HG03103 (cell line): ENCODE results near the gene ARVCF.

Experiments
- ATAC-seq: cut with Tn5 transposase; IDR thresholded peaks from one replicate; pipeline ENCODE4 v1.9.1; 2021; ENCODE audit warnings: low read depth; ENCODE audit not compliant: unreplicated experiment

The ARVCF gene

DNA sequence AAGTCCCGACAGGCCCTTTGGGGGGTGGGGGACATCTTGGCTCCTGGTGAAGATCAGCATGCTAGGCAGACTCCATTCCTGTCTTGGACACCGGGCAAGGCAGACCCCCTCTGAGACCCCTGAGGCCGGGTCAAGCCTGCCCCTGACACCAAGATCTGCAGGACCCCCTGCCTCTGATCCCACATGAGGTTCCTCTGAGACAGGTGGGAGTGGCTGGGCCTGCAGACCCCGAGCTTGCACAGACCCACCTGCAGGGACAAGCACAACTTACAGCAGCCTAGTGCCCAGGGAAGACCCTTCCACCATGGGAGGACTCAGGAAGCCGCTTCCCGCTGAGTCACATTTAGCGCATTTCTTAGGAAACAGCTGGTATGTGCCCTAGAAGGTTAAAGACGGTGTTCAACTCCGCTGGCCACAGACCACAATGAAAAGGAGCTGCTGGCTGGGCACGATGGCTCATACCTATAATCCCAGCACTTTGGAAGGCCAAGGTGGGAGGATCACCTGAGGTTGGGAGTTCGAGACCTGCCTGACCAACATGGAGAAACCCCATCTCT, 15.5 kb downstream of the ARVCF start:
- ATAC-seq, result no peak

DNA sequence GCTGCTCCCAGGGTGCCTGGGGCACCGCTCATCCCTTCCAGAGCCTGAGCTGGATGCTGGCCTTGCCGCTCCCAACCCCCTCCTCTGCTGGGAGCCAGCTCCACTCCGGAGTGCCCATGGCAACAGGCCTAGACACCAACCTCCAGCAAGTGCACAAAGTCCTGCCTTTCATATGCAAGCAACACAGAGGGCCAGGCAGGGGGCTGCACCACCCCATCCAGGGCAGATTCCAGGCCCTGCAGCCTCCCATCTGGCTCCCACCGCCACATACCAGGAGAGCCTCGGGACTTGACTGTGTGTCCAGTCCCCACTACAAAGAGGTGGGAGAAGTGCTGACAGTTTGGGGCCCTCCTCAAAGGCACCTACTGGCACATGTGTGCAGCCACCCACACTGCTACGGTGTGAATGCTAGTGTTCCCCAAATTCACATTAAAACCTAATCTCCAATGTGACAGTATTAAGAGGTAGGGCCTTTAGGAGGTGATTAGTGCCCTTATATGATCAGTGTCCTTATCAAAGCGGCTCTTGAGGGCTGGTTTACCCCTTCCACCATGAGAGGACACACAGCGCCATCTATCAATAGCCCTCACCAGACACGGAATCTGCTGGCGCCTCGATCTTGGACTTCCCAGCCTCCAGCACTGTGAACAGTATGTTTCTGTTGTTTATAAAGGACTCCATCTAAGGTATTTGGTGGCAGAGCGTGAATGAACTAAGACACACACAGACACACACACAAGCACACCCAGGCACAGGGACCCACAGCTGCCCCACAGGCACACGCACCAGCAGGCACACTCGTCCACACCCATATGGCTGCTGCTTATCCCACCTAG, 16.2 kb downstream of the ARVCF start:
- no peak for ATAC-seq

DNA sequence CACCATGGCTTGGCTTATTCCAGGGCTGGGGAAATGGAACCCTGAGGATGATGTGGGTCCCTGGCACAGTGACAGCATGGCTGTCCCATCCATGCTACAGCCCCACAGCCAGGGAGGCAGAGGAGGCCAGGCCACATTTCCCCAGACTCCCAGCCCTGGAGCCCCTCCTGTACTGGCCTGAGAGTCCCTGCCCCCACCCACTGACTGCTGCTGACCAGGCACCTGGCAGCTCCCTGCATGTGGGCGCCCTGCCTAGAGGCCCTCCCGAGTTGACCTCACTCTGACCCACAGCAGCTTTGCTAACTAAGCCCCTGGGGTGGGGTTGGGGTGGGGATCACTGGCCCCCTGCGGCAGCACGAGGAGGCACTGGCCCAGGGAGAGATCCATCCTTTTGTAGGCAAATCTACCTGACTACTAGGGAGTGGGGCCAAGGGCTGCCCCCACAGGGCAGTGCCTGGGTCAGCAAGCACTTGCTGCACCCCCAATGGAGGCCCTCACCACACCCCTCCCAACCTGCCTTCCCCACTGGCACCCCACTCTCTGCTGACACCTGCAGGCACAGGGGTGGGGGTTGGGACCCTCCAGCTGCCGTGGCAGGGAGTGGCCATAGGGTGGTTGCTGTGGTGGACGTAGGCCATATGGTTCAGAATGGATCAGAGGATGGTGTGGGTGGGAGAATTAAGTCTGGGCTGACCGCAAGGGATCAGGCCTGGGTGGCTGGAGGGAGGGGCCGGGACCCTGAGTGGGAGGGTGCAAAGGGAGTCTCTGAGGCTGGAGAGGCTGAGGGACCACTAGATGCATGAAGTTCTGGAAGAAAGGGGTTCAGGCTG, 17.4 kb downstream of the ARVCF start:
- no peak for ATAC-seq

DNA sequence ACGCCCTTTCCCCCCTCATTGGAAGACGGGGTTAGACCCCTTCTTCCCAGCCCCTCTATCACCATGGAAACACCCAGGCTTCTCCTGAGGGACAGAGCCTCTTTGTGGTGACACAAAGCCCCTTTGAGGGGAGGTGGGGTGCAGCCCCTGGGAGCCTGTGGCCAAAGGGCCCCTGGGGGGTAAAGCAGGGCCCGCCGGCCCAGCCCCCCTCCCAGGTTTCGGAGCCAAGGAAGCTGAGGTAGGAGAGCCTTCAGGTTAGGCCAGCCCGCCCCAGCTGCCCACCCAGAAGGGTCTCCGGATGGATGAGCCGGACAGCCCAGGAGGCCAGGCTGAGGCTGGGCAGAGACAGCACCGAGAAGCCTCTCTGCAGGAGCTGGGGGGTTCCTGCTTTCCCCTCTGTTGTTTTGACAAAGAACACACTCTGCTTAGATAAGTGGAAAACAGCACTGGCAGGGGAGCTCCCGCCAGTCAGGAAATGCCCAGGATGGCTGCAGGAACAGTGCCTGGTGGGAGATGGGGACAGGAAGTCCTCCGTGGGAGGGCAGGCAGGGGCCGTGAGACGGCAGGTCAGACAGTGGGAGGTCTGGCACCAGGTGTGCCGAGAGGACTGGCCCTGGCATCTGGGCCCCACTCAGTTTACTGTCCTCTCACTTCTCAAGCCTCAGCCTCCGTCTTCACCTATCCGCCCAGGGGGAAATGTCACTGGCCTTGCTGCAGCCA, 18.2 kb downstream of the ARVCF start:
- ATAC-seq, result no peak

DNA sequence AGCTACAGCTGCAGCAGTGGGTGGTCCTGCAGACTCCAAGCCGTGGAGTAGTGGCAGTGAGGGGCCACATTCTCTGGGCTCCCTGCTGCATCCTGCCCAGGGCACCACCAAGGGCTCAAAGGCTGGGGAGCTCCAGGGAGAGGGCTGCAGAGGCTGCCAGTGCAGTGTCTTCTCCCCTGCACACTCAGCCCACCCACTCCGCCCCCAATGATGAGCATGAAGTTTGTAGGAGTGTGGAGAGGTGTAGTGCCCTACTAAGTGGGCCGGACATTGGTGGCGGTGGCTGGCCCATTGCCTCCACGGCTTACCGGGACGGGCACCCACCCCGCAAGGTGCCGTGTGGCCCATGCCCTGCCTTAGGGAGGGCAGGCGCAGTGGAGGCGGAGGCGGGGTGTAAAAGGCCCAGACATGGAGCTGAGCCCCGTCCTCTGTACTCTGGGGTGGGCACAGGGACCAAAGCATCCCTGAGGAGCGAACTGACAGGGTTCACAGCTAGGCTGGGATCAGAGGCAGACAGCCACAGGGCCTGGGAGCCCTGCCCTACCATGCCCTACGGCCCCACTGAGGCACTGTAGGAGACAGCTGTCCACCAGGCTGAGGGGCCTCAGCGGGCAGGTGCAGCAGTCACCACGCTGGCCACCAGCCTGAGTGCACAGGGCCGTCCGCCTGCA, 18.9 kb downstream of the ARVCF start:
- ATAC-seq, result no peak

DNA sequence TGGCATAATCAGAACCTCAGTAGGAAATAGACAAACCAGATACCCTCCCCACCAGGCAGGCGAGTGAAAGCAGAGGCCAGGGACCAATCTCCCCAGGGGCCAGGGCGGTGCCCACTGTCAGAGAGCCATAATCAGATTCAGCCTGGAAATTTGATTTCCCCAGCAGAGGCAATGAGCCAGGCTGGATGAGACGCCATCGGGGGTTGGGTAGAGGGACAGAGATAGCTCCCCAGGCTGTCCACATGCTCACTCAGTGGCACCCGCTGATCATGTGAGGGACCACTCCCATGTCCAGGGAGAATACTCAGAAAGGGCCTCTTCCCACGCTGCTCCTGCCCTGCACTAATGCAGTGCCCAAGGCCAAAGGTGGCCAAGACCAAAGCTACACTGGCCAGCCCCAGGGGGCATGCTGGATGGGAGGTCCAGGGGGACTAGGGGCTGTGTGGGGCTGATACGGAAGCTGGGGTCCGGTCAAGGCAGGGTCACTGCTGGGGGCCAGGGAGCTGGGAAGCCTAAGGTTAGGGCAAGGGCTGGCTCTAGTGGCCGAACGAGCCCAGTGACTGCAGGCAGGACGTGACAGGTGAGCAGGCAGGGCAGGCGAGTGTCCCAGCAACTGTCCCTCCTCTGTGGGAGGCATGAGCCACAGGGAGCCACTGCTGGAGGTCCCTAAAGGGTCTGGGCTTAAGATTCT, 19.8 kb downstream of the ARVCF start:
- ATAC-seq, result no peak

DNA sequence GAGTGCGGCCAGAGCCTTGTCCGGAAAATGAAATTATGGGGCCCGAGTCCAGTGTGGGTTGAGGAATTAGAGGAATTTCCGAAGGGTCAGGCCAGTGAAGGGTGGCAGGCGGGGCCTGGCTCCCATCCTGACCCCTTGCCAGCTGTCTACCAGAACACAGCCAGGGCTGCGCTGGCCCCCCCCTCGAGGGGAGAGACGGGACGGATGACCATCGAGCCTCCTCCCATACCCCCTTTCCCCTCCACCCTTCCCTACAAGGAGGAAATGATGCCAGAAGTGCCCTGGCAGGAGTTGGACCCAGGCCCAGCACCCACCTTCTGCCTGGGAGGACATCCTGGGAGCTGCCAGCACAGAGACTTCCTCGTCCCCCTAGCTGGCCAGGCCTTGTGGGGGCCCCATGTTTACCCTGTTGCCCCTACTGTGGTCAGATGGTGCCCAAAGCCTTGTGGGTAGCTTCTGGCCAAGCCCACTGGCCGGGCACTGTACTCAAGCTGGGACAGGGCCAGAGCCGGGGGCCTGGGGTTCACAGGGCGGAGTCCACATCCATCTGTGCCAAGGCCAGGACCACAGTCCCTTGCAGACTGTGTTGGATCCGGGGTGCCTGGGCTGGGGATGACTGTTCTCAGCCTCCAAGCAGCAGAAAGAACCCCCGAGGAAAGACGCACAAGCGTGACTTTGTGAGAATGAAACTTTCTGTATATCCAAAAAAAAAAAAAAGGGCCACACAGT, 20.8 kb downstream of the ARVCF start:
- no peak for ATAC-seq

DNA sequence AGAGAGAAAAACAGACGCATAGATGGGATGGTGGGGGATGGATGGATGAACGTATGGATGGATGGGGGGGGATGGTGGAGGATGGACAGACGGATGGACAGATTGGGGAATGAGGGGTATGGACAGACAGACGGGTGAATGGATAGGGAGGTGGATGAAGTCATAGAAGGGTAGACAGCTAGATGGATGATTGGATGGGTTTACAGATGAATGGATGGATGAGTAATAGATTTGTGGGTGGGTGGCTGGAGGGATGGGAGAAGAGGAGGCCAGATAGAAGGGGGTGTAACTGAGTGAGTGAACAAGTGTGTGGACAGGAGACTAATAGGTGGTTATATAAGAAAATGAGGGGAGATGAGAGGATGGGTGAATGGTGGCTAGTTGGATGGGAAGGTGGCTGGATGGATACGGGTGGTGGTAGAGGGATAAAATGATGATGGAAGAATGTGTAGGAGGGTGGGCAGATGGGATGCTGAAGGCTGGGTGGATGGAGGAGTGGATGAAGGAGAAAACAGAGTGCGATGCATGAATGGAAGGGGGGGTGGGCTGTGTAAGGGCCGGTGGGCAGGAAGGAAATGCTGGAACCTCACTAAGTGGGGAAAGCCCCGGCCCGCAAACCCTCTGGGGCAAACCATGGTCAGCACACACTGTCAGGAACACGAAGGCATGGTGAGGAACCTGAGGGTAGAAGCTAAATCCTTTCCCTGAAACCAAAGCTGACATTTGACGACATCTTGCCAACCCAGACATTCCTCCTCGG, 21.6 kb downstream of the ARVCF start:
- ATAC-seq, result no peak

DNA sequence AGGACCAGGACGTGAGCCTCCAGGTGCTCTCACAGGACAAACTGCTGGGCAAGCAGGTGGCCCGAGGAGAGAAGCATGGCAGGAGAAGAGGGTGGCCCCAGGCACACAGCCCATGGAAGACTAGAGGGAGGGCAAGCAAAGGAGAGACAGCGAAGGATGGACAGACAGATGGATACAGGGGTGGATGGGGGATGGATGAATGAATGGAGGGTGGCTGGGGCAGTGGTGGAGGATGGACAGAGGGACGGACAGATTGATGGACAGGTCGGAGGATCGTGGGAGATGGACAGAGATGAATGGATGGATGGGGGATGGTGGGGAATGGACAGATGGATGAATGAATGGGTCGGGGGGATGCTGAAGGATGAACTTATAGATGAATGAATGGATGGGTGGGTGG, 22.7 kb downstream of the ARVCF start:
- ATAC-seq, result no peak

DNA sequence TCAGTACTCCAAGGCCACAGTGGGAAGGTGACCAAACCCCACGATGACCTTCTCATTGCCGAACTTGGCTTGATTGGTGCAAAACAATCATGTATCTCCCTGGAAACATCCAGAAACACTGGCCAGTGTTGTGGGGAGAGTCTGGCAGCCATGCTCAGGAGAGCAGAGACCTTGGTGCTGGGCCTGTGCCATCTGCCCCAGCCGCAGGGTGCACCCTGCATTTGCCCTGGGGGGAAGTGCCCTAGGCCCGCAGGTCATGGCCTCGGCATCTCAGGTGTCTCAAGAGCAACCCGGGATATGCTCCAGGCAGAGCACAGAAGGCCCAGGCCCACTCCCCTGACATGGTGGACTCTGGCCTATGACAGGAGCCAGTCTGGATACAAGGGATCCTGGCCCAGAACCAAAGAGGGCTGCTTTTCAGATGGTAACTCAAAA, 23.7 kb downstream of the ARVCF start:
- ATAC-seq, result no peak

DNA sequence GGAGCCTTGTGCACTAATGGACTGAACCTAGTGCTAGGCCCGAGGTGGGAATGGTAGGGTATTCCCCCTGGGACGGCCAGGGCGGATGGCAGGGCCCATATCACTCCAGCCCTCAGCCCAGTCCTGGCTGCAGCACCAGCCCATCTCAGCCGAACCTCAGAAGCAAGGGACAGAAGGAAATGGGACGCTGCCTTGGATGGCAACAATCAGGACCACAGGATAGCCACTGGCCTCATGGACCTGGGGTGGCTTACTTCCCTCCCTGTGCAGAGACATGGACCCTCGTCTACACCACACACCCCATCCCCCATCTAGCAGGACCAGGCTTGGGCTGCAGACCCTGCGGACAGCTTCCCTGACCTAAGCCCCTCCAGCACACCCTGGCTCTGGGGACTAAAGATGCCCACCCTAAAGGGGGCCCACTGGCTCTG, 24.1 kb downstream of the ARVCF start:
- ATAC-seq, result no peak

DNA sequence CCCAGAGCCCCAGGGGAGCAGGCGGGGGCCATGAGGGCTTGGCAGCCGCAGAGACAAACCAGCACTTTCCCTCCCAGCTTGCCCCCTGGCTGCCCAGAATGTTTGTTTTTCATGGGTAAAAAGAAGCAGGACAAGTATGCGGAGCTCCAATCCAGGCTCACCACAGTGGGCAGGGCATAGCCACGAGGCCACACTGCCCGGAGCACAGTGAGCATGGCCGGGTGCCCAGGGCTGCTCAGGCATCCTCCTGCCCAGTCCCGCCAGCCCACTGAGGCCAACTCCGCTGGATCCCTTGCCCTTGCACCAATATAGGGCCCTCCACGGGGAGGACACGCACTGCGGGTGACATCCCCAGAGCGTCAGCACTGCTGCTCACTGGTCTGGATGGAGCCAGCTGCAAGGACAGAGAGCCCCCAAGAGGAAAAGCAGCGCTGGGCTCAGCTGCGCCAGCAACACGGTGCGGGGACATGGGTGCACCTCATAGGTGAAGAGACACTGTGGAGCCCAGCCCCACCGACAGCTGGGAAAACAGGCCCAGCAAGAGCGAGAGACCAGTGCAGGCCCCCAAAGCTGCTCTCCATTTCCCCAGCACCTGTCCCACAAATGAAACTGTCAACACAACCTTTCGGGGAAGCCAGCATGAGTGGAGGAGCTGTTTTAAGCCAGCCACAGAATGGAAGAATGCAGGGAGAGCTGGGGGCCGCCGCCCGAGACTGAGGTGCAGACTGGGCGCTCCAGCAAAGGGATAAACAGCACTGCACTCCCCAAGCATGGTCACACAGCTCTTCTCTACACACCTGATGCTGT, 24.8 kb downstream of the ARVCF start:
- ATAC-seq, result no peak

DNA sequence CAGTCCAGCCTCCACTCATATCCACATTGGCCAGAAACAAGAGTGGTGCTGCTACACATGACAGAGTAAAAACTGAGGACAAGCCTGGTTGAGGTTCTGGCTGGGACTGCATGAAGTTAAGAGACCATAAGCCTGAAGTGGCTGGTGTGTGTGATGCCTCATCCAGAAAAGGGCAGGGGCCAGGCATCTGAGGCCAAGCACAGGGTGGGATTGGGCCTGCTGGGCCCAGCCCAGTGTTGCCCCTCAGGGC, 25.3 kb downstream of the ARVCF start:
- ATAC-seq, result no peak

DNA sequence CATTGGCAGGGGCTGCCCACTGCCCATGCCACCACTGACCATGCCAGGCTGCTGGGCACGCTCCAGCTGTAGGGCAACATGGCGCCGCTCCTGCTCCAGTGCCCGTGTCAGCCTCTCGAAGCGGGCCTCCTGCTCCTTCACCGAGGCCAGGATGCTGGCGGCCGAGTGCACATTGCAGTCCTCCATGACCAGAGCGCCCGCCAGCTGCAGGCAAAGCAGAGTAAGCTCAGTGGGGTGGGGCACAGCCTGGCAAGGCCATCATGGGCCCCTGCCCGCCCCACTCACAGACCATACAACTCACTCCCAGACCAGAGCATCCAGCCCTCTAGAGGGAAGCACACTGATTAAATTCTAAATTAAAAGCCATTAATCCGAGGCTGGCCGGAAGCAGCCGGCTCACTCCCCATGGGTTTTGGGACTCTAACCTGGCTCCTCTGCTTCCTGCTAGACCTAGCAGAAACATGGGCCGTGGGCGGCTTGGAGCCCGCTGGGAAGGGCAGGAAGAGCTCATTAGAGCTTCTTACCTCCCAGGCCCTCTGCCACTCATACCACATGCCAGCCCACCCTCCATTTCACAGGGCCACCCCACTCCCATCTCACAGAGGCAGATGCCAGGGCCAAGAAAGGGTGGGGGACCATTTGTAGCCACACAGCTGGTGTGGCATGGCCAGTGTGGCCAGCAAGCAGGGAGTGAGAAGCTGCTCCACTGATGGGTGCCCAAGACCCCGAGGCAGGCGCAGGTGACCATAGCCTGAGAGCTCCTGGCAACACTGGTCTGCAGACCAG, 25.8 kb downstream of the ARVCF start:
- no peak for ATAC-seq

DNA sequence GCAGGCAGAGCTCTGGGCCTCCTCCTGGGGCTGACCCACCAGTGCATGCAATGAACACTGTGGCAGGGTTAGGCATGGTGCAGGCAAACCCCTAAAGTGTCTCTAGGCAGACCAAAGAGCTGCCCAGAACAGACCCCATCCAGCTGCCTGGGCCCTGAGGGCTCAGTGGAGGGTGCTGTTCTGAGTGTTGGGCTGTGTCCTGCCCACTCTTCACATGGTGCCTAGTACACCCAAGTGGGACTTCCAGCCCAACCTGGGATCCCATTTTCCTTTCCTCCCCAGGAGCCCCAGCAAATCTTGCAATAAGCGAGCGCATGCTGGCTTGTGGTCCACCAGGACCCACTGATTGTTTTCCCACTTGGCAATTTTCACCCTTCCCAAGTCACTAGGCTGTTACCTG, 26.4 kb downstream of the ARVCF start:
- no peak for ATAC-seq

DNA sequence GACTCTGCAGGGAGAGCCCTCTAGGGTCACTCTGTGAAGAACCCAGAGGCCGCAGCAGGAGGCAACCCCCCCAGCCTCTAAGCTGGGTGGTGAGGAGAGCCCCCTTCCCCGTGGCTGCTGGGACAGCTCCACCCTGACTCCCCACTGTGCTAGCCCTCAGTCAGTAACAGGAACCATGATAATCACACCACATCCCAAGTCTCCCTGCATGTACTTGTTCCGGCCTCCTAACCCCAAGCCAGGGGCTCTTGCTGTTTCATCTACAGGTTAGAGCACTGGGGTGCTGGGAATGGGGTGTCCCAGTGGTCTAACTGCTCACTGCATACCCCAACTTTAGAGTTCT, 26.9 kb downstream of the ARVCF start:
- no peak for ATAC-seq
